C4-2B (cell line): ENCODE data around the gene OR5H15.
"Not testable (repeated sequence)": the region's sequence is repeated elsewhere in the genome, so short reads cannot be mapped to it uniquely, and the experiment has no call there.

ENCODE experiments used
- H3K27ac ChIP-seq: fragments of 450-650 bp; 2 replicates; pipeline ENCODE4 v1.5.1; 2017
- ZFX ChIP-seq: fragments of 450-650 bp; IDR thresholded peaks from 2 replicates; pipeline ENCODE4 v1.6.1; 2017
- TF ChIP-seq, protein P1 (sequence below): fragments of 450-650 bp; conservative IDR thresholded peaks from 2 replicates; pipeline ENCODE4 v1.5.1; 2017; ENCODE audit warnings: mild to moderate bottlenecking

The OR5H15 gene

DNA sequence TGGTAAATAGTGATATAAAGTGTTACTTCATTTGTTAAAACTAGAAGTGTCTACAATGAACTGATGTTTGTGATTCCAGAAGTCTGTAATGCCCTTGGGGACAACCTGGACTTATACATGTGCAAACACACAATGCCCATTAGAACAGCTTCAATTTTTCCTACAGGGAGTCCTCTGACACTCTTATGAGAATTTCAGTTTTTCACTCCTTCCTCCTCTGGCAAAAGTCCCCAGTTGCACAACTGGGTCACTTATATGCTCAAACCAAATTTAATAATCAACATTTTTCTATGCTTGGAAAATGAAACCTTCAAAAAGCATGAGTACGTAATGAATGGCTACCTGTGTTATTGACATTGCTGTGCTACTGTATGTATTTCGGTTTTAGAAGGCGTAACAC is at the start of gene OR5H15:
Gene OR5H15 (plus strand): TSS at position 301 of the 400 bp plus-strand sequence. CDS start 2,004 bp downstream, outside the sequence.
- no peak within 1 kb of the TSS for H3K27ac ChIP-seq
- no peak for TF ChIP-seq ZFX
- TF ChIP-seq, protein P1, sequence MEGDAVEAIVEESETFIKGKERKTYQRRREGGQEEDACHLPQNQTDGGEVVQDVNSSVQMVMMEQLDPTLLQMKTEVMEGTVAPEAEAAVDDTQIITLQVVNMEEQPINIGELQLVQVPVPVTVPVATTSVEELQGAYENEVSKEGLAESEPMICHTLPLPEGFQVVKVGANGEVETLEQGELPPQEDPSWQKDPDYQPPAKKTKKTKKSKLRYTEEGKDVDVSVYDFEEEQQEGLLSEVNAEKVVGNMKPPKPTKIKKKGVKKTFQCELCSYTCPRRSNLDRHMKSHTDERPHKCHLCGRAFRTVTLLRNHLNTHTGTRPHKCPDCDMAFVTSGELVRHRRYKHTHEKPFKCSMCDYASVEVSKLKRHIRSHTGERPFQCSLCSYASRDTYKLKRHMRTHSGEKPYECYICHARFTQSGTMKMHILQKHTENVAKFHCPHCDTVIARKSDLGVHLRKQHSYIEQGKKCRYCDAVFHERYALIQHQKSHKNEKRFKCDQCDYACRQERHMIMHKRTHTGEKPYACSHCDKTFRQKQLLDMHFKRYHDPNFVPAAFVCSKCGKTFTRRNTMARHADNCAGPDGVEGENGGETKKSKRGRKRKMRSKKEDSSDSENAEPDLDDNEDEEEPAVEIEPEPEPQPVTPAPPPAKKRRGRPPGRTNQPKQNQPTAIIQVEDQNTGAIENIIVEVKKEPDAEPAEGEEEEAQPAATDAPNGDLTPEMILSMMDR, result no peak

DNA sequence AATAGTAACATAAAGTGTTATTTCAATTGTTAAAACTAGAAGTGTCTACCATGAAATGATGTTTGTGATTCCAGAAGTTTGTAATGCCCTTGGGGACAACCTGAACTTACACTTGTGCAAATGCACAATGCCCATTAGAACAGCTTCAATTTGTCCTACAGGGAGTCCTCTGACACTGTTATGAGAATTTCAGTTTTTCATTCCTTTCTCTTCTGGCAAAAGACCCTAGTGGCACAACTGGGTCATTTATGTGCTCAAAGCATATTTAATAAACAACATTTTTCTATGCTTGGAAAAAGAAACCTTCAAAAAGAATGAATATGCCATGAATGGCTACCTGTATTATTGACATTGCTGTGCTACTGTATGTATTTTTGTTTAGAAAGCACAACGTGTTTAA is 36.1 kb upstream of the OR5H15 start, which contains the start of gene OR5H1:
Gene OR5H1 (plus strand): TSS at position 301 of the 400 bp plus-strand sequence. CDS start 1,977 bp downstream, outside the sequence.
- TF ChIP-seq, protein P1, result no peak
- TF ChIP-seq ZFX, result no peak
- H3K27ac ChIP-seq, result no peak within 1 kb of the TSS

DNA sequence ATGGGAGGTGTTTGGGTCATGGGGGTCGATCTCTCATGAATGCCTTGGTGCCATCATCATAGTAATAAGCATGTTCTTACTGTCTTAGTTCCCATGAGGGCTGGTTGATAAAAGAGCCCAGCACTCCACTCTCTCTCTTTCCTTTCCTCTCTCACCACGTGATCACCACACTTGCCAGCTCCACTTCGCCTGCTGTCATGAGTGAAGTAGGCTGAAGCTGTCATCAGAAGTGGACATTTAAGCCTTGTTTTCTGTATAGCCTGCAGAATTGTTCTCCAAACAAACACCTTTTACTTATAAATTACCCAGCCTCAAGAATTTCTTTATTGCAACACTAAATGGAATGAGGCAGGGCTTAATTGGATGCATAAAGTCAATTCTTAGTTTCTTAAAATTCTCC is 29.9 kb upstream of the OR5H15 start:
- no peak overlapping the region for H3K27ac ChIP-seq
- TF ChIP-seq, protein P1, result no peak
- TF ChIP-seq ZFX, result no peak

DNA sequence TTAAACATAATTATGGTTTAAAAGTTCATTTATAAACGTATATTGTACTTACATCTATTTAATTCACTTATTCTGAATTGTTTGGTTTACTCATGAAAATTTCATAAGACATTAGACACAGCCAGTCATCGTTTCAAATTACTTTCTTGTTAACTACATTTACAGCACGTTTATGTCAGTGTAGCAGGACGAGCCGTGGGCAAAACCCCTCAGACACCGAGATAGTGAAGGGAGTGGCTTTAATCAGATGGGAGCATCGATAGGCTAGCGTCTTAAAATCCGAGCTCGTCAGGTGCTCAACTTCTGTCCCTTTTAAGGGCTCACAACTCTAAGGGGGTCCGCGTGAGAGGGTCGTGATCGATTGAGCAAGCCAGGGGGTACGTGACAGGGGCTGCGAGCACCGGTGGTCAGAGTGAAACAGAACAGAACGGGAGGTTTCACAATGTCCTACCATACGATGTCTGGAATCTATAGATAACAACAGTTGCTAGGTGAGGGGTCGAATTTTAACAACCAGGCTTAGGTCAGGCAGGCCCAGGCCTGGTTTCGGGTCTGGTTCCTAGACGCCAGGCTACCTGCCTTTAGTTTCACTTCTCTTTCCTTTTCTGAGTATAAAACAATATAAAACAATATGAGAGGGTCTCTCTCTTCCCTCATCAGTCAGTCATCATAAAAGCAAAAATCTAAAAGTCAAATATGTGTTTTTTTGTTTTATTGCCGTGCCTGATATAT is 28.5 kb upstream of the OR5H15 start:
- not testable (repeated sequence) for H3K27ac ChIP-seq

DNA sequence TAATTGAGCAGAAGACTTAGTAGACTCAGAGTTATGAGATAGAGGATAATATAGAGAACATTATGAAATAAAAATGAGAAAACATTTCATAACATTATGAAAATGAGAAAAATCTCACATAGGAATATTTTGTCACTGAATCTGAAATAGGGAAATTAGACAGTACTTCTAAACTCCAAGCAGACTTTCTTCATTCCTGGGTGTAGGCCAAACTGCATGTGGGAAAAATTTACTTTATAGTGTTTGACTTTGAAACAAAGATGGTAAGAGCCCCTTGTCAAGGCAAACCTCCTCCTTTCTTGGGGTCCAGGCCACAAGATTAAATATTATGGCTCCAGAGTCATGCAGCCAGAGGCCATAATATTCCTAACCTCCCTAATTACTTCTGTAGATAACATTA is 26.0 kb upstream of the OR5H15 start:
- TF ChIP-seq, protein P1, result no peak
- TF ChIP-seq ZFX, result no peak

DNA sequence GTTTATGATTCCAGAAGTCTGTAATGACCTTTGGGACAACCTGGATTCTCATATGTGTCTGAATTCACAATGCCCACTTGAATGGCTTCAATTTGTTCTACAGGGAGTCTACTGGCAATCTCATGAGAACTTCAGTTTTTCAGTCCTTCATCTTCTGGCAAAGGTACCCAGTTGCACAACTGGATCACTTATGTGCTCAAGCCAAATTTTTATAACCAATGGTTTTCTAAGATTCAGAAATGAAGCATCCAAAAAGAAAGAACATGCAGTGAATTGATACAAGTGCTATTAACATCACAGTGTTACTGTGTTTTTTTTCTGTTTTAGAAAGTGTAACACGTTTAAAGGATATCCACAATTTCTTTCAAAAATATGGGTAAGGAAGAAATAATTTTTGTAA is 19.3 kb upstream of the OR5H15 start, which contains the start of gene OR5H14:
Gene OR5H14 (plus strand): TSS at position 301 of the 400 bp plus-strand sequence. CDS start 1,907 bp downstream, outside the sequence.
- H3K27ac ChIP-seq, result no peak within 1 kb of the TSS
- TF ChIP-seq ZFX, result no peak
- TF ChIP-seq, protein P1, result no peak

More for the DNA sequence above, 26.0 kb upstream of the OR5H15 start:
- H3K27ac ChIP-seq, result no peak overlapping the region

DNA sequence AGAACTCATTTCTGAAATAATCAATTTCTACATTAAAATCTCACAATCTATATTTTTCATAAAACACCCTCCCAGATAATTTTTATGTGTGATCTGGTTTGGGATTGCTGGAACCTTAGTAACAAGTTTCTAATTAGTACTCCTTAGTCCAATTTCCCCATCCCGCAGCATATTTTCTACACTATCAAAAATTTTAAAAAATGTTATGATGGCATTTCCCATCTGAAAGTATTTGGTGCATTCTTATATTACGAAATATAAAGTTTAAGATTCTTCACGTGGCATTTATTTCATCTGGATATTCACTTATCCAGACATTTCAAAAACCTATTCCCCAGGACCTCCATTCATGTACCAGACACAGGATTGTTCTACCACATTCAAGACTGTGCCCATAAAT is 17.7 kb upstream of the OR5H15 start:
- TF ChIP-seq, protein P1, result no peak
- no peak for TF ChIP-seq ZFX
- H3K27ac ChIP-seq, result no peak overlapping the region

DNA sequence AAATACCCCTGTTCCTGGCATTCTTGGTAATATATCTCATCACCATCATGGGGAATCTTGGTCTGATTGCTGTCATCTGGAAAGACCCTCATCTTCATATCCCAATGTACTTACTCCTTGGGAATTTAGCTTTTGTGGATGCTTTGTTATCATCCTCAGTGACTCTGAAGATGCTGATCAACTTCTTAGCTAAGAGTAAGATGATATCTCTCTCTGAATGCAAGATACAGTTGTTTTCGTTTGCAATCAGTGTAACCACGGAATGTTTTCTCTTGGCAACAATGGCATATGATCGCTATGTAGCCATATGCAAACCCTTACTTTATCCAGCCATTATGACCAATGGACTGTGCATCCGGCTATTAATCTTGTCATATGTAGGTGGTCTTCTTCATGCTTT is 17.0 kb upstream of the OR5H15 start:
- not testable (repeated sequence) for H3K27ac ChIP-seq
